KMS-11 (cell line): ENCODE measurements around the gene CCDC27.

ENCODE experiments used
- H2AFZ ChIP-seq: fragments of 200-600 bp; sonication (generic); 2 replicates; pipeline ENCODE4 v1.6.1; 2016; ENCODE audit warnings: antibody characterized with exemption, mixed run types, low read depth
- H3K27ac ChIP-seq: fragments of 200-600 bp; sonication (generic); 2 replicates; pipeline ENCODE4 v1.6.1; 2016; ENCODE audit warnings: mild to moderate bottlenecking, mixed run types
- H3K27me3 ChIP-seq: fragments of 200-600 bp; sonication (generic); 2 replicates; pipeline ENCODE4 v1.6.1; 2017; ENCODE audit warnings: mild to moderate bottlenecking, low read depth, mixed run types, moderate library complexity; ENCODE audit not compliant: insufficient read depth
- H3K36me3 ChIP-seq: fragments of 200-600 bp; sonication (generic); 2 replicates; pipeline ENCODE4 v1.6.1; 2017; ENCODE audit warnings: mild to moderate bottlenecking, mixed run types; ENCODE audit not compliant: insufficient read depth
- H3K4me1 ChIP-seq: fragments of 200-600 bp; sonication (generic); 2 replicates; pipeline ENCODE4 v1.6.1; 2016; ENCODE audit warnings: mild to moderate bottlenecking, low read depth, mixed run types; ENCODE audit not compliant: poor library complexity, severe bottlenecking
- H3K4me2 ChIP-seq: fragments of 200-600 bp; sonication (generic); 2 replicates; pipeline ENCODE4 v1.7.0; 2016; ENCODE audit warnings: mild to moderate bottlenecking, mixed run types
- H3K4me3 ChIP-seq: fragments of 200-600 bp; sonication (generic); IDR thresholded peaks from 2 replicates; pipeline ENCODE4 v1.6.1; 2017; ENCODE audit warnings: low read depth, low read length, mixed read lengths; ENCODE audit not compliant: insufficient read depth
- H3K79me2 ChIP-seq: fragments of 200-600 bp; sonication (generic); 2 replicates; pipeline ENCODE4 v1.6.1; 2016; ENCODE audit warnings: low read depth, mixed run types; ENCODE audit not compliant: insufficient read depth
- H3K9ac ChIP-seq: fragments of 200-600 bp; sonication (generic); 2 replicates; pipeline ENCODE4 v1.6.1; 2016; ENCODE audit warnings: mild to moderate bottlenecking, mixed run types
- H4K20me1 ChIP-seq: fragments of 200-600 bp; sonication (generic); 2 replicates; pipeline ENCODE4 v1.6.1; 2016; ENCODE audit warnings: mild to moderate bottlenecking, mixed run types; ENCODE audit not compliant: insufficient read depth
- CTCF ChIP-seq: fragments of 200-600 bp; sonication (generic); conservative IDR thresholded peaks from 2 replicates; pipeline ENCODE4 v1.6.1; 2017; ENCODE audit warnings: low read depth, mild to moderate bottlenecking, antibody characterized with exemption, low read length, moderate library complexity, mixed read lengths

Gene CCDC27

GRCh38 chr1:3783651-3784474, 31.6 kb downstream of the CCDC27 start:
- no peak overlapping the region for H3K9ac ChIP-seq
- H2AFZ ChIP-seq: no peak overlapping the region
- H4K20me1 ChIP-seq: no peaks in the 10 kb centered on the region
- no peak overlapping the region for H3K27ac ChIP-seq
- no peaks in the 10 kb centered on the region; the same call in 1 of the 2 replicates for H3K79me2 ChIP-seq
- no peaks in the 10 kb centered on the region for H3K4me1 ChIP-seq
- TF ChIP-seq CTCF: no peak
- H3K27me3 ChIP-seq: no peaks in the 10 kb centered on the region
- no peak overlapping the region for H3K4me3 ChIP-seq
- peaks cover 8% of the 10 kb centered on the region; the same call in 1 of the 2 replicates for H3K36me3 ChIP-seq
- H3K4me2 ChIP-seq: no peak overlapping the region

GRCh38 chr1:3785045-3785444, 32.8 kb downstream of the CCDC27 start:
- no peak for TF ChIP-seq CTCF
- no peaks in the 10 kb centered on the region for H3K4me1 ChIP-seq
- H3K27me3 ChIP-seq: no peaks in the 10 kb centered on the region
- H4K20me1 ChIP-seq: no peaks in the 10 kb centered on the region
- H3K9ac ChIP-seq: no peak overlapping the region
- H3K4me3 ChIP-seq: no peak overlapping the region
- no peak overlapping the region for H2AFZ ChIP-seq
- H3K36me3 ChIP-seq: peaks cover 8% of the 10 kb centered on the region; the same call in 1 of the 2 replicates
- no peaks in the 10 kb centered on the region; the same call in 1 of the 2 replicates for H3K79me2 ChIP-seq
- H3K27ac ChIP-seq: no peak overlapping the region
- no peak overlapping the region for H3K4me2 ChIP-seq

GRCh38 chr1:3785456-3786157, 33.4 kb downstream of the CCDC27 start:
- Histone ChIP-seq H3K9ac (no peak overlapping the region), H3K36me3 (peaks cover 8% of the 10 kb centered on the region; the same call in 1 of the 2 replicates), H3K27me3 (no peaks in the 10 kb centered on the region), H4K20me1 (no peaks in the 10 kb centered on the region), H3K4me1 (no peaks in the 10 kb centered on the region), H2AFZ (no peak overlapping the region), H3K4me3 (no peak overlapping the region), H3K27ac (no peak overlapping the region), H3K4me2 (no peak overlapping the region), H3K79me2 (no peaks in the 10 kb centered on the region; the same call in 1 of the 2 replicates)
- TF ChIP-seq CTCF: no peak

GRCh38 chr1:3786468-3787348, 34.5 kb downstream of the CCDC27 start:
- no peak overlapping the region for H3K9ac ChIP-seq
- H3K4me3 ChIP-seq: no peak overlapping the region
- no peak overlapping the region for H3K4me2 ChIP-seq
- no peaks in the 10 kb centered on the region for H3K4me1 ChIP-seq
- no peak overlapping the region for H3K27ac ChIP-seq
- no peaks in the 10 kb centered on the region for H4K20me1 ChIP-seq
- H3K27me3 ChIP-seq: no peaks in the 10 kb centered on the region
- no peak for TF ChIP-seq CTCF
- H3K36me3 ChIP-seq: no peaks in the 10 kb centered on the region; the same call in 1 of the 2 replicates
- no peak overlapping the region for H2AFZ ChIP-seq
- peaks cover 3% of the 10 kb centered on the region; the same call in 1 of the 2 replicates for H3K79me2 ChIP-seq
